ENCODE data around the gene TMEM181. TPM values are rescaled to one million over a fixed set of nuclear protein-coding genes. Genes with fewer than 3 reads are reported as not detected.

The TMEM181 gene
- total RNA-seq, 1 experiment from 2014 or later = 18.7 TPM

- H4K20me1 ChIP-seq (ENCODE audit: insufficient read depth) = no peaks in the 10 kb centered on the region
- H3K9me2 ChIP-seq (ENCODE audit: insufficient read depth) = no peaks in the 10 kb centered on the region
- H3K36me3 ChIP-seq (ENCODE audit: low read depth) = no peaks in the 10 kb centered on the region
- no peak overlapping the region for H2AFZ ChIP-seq
- no peak overlapping the region for H3K4me3 ChIP-seq
- no peak for DNase-seq
- H3K27ac ChIP-seq = peak overlapping the region; percentile 65
- BruUV-seq (replicated peaks) = no TSS peak
- ChIA-PET CTCF (no interaction called here), POLR2A (ENCODE audit: unreplicated experiment) (no interaction called here)
- H3K4me2 ChIP-seq = peak overlapping the region; percentile 36
- peaks cover 21% of the 10 kb centered on the region for H3K4me1 ChIP-seq (replicated peaks; ENCODE audit: insufficient read depth)
- intact Hi-C loops (cut with micrococcal nuclease; ENCODE audit: unreplicated experiment) = no loop called here
- H3K9me3 ChIP-seq (ENCODE audit: insufficient read depth, low read depth) = no peaks in the 10 kb centered on the region
- H3K79me2 ChIP-seq (ENCODE audit: low read depth) = no peaks in the 10 kb centered on the region
- no peaks in the 10 kb centered on the region for H3K27me3 ChIP-seq (ENCODE audit: insufficient read depth, low read depth)
- H3F3A ChIP-seq (ENCODE audit: insufficient read depth, low read depth) = peaks cover 23% of the 10 kb centered on the region
- TF ChIP-seq EZH2 (IDR thresholded peaks at IDR 0.05; ENCODE audit: low read depth) (no peak), CTCF (conservative IDR thresholded peaks at IDR 0.05) (no peak)
Measured at GRCh38 chr6:158677906-158678578, 118.2 kb downstream of the TMEM181 start.

GRCh38 chr6:158680015-158680414 lies 120.1 kb downstream of the TMEM181 start:
- Histone ChIP-seq H3K4me1 (replicated peaks; ENCODE audit: insufficient read depth) (peaks cover 36% of the 10 kb centered on the region), H4K20me1 (ENCODE audit: insufficient read depth) (no peaks in the 10 kb centered on the region), H3K4me3 (no peak overlapping the region), H3F3A (ENCODE audit: insufficient read depth, low read depth) (peaks cover 23% of the 10 kb centered on the region), H3K27ac (no peak overlapping the region), H3K36me3 (ENCODE audit: low read depth) (no peaks in the 10 kb centered on the region), H3K4me2 (no peak overlapping the region), H3K9me3 (ENCODE audit: insufficient read depth, low read depth) (no peaks in the 10 kb centered on the region), H3K79me2 (ENCODE audit: low read depth) (no peaks in the 10 kb centered on the region), H3K27me3 (ENCODE audit: insufficient read depth, low read depth) (no peaks in the 10 kb centered on the region), H3K9me2 (ENCODE audit: insufficient read depth) (no peaks in the 10 kb centered on the region), H2AFZ (no peak overlapping the region)
- intact Hi-C loops (cut with micrococcal nuclease; ENCODE audit: unreplicated experiment) = no loop called here
- no TSS peak for BruUV-seq (replicated peaks)
- POLR2A ChIA-PET (ENCODE audit: unreplicated experiment) = no interaction called here
- DNase-seq = no peak
- CTCF ChIA-PET = no interaction called here
- TF ChIP-seq EZH2 (IDR thresholded peaks at IDR 0.05; ENCODE audit: low read depth) = no peak
- no peak for TF ChIP-seq CTCF (conservative IDR thresholded peaks at IDR 0.05)

- no peak overlapping the region for H3K4me2 ChIP-seq
- no peak for DNase-seq
- no peak overlapping the region for H2AFZ ChIP-seq
- no peak overlapping the region for H3K27ac ChIP-seq
- POLR2A ChIA-PET (ENCODE audit: unreplicated experiment) = no interaction called here
- TF ChIP-seq EZH2 (IDR thresholded peaks at IDR 0.05; ENCODE audit: low read depth) (no peak), CTCF (conservative IDR thresholded peaks at IDR 0.05) (no peak)
- H3K79me2 ChIP-seq (ENCODE audit: low read depth) = no peaks in the 10 kb centered on the region
- BruUV-seq (replicated peaks) = no TSS peak
- peaks cover 41% of the 10 kb centered on the region for H3K4me1 ChIP-seq (replicated peaks; ENCODE audit: insufficient read depth)
- H4K20me1 ChIP-seq (ENCODE audit: insufficient read depth) = no peaks in the 10 kb centered on the region
- peaks cover 23% of the 10 kb centered on the region for H3F3A ChIP-seq (ENCODE audit: insufficient read depth, low read depth)
- no peaks in the 10 kb centered on the region for H3K9me2 ChIP-seq (ENCODE audit: insufficient read depth)
- CTCF ChIA-PET = no interaction called here
- H3K9me3 ChIP-seq (ENCODE audit: insufficient read depth, low read depth) = no peaks in the 10 kb centered on the region
- H3K36me3 ChIP-seq (ENCODE audit: low read depth) = no peaks in the 10 kb centered on the region
- no peaks in the 10 kb centered on the region for H3K27me3 ChIP-seq (ENCODE audit: insufficient read depth, low read depth)
- no peak overlapping the region for H3K4me3 ChIP-seq
- intact Hi-C loops (cut with micrococcal nuclease; ENCODE audit: unreplicated experiment) = no loop called here
Measured at GRCh38 chr6:158680481-158680880, 120.6 kb downstream of the TMEM181 start.

All from PC-9 (cell line).